ENCODE results near the gene FBXL7. TPM values are rescaled to one million over a fixed set of nuclear protein-coding genes. Genes with fewer than 3 reads are reported as not detected.

Gene FBXL7
- 13.6 and 15.1 TPM in 2 replicates for total RNA-seq (2014; rRNA removed; shearing (Covaris generic))

DNA sequence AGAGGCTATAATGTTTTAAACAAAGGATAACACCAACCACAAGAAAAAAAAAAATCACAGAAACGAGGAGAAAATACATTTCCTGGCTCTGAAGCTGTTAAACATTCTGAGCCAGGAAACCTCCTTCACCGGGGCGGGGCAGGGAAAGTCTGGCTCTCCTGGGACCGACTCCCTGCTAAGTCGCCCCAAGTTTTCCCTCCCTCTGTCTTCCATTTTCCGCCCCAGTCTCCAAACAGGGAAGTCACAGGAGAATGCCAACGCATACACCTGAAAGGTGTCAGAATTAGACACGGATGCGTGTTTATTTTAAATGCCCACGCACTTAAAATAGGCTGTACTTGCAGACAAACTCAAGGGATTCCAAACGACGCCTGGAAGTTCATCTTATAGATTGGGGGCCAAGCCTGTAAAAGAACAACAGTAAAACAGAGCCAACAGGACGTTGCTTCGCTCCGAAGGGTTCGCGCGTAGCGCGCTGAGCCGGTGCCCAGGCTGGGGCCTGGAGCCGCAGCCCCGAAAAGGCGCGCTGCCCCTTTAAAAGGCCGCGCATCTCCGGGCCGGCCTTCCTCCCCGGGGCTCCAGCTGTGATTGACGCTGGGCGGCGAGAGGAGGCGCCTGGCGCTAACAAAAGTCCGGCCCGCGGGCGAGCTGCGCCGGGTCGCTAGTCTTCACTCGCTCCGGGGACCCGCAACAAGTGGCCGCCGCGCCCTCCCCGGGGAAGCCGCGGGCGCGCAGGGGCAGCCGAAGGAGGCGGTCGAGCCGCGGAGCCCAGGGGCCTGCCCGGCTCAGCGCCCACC is at the start of gene FBXL7:
Gene FBXL7, plus strand, starts transcription at position 653 of the 797 bp plus-strand sequence.
- DNase-seq = peak; percentile 77 to 84
- Histone ChIP-seq H3K36me3 (peaks cover 15% of the 10 kb centered on the region; the same call in 1 of the 2 replicates), H3K9me3 (replicated peaks) (no peaks in the 10 kb centered on the region), H3K27ac (peak within 1 kb of the TSS; percentile 85), H3K4me1 (peaks cover 5% of the 10 kb centered on the region; the same call in 1 of the 2 replicates), H3K4me3 (peak within 1 kb of the TSS; percentile 98), H3K27me3 (no peaks in the 10 kb centered on the region)

DNA sequence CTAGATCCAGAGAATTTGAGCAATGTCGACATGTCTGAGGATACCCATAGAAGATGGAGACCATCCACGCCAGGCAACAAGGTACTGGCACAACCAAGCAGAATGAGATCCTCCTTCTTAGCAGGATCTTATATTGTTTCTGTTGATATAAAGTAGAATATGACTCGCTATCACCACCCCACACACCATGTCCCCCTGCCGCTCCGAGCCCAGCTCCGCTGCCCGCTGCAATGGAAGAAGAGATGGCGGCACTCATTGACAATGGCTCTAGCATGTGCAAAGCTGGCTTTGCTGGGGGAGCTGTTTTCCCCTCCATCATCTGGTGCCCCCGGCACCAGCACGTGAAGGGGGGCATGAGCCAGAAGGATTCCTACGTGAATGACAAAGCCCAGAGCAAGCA is 49.5 kb upstream of the FBXL7 start:
- no peaks in the 10 kb centered on the region for H3K9me3 ChIP-seq (replicated peaks)
- H3K4me3 ChIP-seq = no peak overlapping the region
- no peak for DNase-seq
- no peaks in the 10 kb centered on the region for H3K4me1 ChIP-seq
- H3K36me3 ChIP-seq = no peaks in the 10 kb centered on the region
- no peak overlapping the region for H3K27ac ChIP-seq
- no peaks in the 10 kb centered on the region for H3K27me3 ChIP-seq

DNA sequence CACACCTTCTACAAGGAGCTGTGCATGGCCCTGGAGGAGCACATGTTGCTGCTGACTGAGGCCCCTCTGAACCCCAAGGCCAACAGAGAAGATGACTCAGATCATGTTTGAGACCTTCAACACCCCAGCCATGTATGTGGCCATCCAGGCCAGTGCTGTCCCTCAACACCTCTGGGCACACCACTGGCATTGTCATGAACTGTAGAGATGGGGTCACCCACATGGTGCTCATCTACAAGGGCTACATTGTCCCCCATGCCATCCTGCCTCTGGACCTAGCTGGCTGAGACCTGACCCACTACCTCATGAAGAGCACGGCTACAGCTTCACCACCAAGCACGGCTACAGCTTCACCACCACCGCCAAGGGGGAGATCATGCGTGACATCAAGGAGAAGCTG is 49.0 kb upstream of the FBXL7 start:
- Histone ChIP-seq H3K36me3 (no peaks in the 10 kb centered on the region), H3K4me1 (no peaks in the 10 kb centered on the region), H3K4me3 (no peak overlapping the region), H3K27me3 (no peaks in the 10 kb centered on the region), H3K27ac (no peak overlapping the region), H3K9me3 (replicated peaks) (no peaks in the 10 kb centered on the region)
- no peak for DNase-seq

DNA sequence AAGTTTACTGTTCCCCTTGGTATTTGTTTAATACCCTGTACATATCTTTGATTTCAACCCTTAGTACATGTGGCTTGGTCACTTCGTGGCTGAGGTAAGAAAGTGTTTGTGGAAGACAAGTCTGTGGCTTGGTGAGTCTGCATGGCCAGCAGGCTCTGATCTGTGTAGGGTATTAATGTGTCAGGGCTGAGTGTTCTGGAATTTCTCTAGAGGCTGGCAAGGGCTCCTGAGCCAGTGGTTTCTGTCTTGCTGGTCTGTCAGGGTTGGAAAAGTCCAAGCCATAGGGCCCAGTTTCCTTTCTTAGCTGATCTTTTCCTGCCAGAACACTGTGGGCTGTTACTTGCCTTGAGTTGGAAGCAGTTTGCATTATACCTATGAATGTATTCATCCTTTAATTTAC is 48.0 kb upstream of the FBXL7 start:
- DNase-seq = no peak
- Histone ChIP-seq H3K4me3 (no peak overlapping the region), H3K27ac (no peak overlapping the region), H3K9me3 (replicated peaks) (no peaks in the 10 kb centered on the region), H3K36me3 (no peaks in the 10 kb centered on the region), H3K4me1 (no peaks in the 10 kb centered on the region), H3K27me3 (no peaks in the 10 kb centered on the region)

DNA sequence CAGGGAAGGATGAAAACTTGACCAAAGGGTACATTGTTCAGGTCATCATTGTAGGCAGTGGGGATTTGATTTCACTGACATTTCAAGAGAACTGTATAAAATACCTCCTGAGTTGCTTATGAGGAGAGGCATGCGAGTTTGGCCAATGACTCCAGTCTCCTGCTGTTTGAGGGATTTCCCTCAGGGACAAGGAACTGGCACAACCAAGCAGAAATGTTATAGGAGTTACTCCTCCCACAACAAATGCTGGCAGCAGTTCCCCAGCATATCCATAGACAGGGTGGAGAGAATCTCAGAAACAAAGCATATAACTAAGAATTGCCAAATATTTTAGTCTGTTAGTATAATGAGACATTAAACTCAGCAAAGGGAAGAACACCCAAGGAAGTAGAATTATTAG is 47.2 kb upstream of the FBXL7 start:
- Histone ChIP-seq H3K36me3 (no peaks in the 10 kb centered on the region), H3K4me1 (no peaks in the 10 kb centered on the region), H3K4me3 (no peak overlapping the region), H3K27ac (no peak overlapping the region), H3K27me3 (no peaks in the 10 kb centered on the region), H3K9me3 (replicated peaks) (no peaks in the 10 kb centered on the region)
- no peak for DNase-seq

DNA sequence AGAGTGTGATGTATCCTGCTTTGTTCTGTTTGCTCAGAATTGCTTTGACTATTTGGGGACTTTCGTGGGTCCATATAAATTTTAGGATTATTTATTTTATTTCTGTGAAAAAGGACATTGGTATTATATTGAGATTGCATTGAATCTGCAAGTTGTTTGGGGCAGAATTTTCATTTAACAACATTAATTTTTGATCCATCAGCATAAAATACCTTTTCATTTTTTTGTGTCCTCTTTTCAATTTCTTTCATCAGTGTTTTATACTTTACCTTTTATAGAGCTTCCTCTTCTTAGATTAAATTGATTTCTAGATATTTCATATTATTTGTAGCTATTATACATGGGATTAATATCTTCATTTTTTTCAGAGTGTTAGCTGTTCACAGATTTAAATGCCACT is 40.8 kb upstream of the FBXL7 start:
- no peak for DNase-seq
- no peaks in the 10 kb centered on the region for H3K36me3 ChIP-seq
- H3K4me3 ChIP-seq = no peak overlapping the region
- no peaks in the 10 kb centered on the region for H3K27me3 ChIP-seq
- no peak overlapping the region for H3K27ac ChIP-seq
- H3K9me3 ChIP-seq (replicated peaks) = no peaks in the 10 kb centered on the region
- H3K4me1 ChIP-seq = no peaks in the 10 kb centered on the region

DNA sequence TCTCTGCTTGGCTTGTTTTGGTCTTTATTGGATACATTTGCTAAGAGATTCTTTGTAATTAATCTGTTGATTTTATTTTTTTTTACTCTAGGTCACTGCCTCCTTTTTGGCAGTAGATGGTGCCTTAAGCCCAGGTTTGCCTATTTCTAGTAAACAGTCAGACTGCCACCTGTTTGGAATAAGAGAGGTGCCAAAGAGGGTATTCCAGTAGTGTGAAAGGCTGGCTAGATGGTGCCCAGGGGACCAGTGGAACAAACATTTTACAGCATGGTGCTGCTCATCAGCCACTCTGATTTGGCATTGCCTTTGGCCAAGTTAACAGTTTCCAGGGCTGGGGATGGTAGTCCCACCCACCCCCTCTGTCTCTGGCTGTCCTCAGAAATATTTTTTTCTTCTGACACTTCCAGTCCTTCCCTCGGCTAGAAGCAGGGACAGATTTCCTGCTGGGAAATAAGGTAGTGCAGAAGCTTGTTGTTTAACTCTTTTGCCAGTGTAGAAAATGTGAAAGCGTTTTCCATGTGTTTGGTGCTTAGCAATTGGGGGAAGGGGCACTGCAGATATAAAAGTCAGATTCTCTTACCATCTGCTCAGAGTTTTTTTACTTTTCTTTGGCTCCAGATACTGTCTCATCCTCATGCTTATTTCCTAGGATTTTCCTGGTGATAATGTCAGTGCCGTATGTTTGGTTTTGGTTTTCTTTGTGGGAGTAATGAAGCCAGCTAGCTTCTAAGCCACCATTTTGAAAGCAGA is 36.6 kb upstream of the FBXL7 start:
- Histone ChIP-seq H3K4me1 (no peaks in the 10 kb centered on the region), H3K27ac (no peak overlapping the region), H3K4me3 (no peak overlapping the region), H3K36me3 (no peaks in the 10 kb centered on the region), H3K27me3 (no peaks in the 10 kb centered on the region), H3K9me3 (replicated peaks) (no peaks in the 10 kb centered on the region)
- DNase-seq = peak; percentile 6 to 52

DNA sequence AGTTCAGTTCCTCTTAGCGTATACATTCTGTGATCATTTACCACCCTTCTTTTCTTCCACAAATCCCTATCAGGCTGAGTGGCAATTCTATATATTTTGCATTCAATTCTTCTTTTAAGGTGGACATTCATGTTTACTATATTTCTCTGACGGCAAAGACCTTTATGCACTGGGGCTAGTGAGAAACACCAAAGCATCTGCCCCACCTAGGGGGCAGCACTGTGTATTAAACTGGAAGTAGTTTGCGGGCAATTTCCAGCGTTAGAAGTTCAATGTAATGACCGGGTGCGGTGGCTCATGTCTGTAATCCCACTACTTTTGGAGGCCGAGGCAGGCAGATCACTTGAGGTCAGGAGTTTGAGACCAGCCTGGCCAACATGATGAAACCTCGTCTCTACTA is 27.9 kb upstream of the FBXL7 start:
- Histone ChIP-seq H3K9me3 (replicated peaks) (no peaks in the 10 kb centered on the region), H3K27ac (no peak overlapping the region), H3K4me1 (no peaks in the 10 kb centered on the region), H3K36me3 (no peaks in the 10 kb centered on the region), H3K27me3 (no peaks in the 10 kb centered on the region), H3K4me3 (no peak overlapping the region)
- no peak for DNase-seq

DNA sequence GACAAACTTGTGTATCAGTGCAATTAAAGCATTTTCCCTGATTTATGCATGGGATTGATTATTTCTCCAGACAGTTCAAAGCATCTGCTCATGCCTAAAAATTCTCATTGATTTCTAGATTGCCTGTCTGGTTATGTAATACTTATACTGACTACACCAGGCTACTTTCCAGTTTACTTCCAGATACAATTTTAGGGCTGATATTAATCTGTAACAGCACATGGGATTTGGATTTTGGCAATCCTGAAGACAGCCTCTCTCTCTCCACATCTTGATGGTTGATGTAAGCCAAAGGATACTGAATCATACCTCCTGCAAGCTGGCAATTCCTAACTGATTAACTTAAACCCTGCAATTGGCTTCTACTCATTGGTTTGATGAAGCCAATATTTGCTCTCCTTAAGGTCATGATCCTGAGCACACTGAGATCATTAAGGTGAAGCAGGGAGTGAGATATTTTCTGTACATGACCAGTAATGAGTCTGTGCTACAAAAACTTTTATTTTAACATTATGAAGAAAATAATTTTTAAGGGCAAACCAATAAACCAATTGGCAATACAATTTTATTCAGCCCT is 25.7 kb upstream of the FBXL7 start:
- no peaks in the 10 kb centered on the region for H3K9me3 ChIP-seq (replicated peaks)
- no peaks in the 10 kb centered on the region for H3K27me3 ChIP-seq
- no peaks in the 10 kb centered on the region for H3K36me3 ChIP-seq
- H3K4me1 ChIP-seq = no peaks in the 10 kb centered on the region
- no peak overlapping the region for H3K27ac ChIP-seq
- no peak overlapping the region for H3K4me3 ChIP-seq
- no peak for DNase-seq

DNA sequence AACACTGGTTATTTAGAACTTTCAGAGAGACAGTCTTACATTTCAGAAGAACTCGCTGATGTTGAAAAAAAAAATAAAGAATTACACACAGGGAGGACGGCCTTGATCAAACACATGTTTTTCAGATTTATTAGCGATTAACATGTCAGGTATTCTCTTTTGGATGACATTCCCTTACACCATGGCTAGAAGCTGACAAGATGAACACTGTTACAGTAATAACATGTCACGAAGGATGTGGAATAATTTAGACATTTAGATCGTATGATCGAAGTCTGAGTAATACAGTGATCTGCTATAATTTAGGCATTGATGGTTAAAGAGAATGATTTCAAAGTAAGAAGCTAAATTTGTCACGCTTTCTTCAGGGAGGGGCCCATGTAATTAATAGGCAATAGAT is 24.6 kb upstream of the FBXL7 start:
- Histone ChIP-seq H3K4me1 (no peaks in the 10 kb centered on the region), H3K27ac (no peak overlapping the region), H3K36me3 (no peaks in the 10 kb centered on the region), H3K4me3 (no peak overlapping the region), H3K27me3 (no peaks in the 10 kb centered on the region), H3K9me3 (replicated peaks) (no peaks in the 10 kb centered on the region)
- no peak for DNase-seq

DNA sequence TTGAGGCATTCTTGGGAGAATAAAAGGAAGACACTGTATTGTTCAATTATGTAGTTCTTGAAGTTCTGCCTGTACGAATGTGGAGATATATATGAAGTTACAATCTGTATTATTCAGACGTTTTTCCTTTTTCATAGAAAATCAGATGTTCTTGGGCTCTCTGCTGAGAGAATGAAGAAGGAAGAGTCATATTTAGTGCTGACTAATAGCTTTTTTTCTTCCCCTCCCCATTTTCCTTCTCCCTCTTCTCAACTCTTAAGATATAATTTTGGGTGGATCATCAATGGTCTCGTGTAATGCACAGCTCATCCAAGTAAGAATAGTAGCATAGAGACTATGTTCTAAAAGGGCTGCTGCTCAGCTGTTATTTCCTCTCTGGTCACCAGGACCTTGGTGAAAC is 23.0 kb upstream of the FBXL7 start:
- no peak overlapping the region for H3K4me3 ChIP-seq

DNA sequence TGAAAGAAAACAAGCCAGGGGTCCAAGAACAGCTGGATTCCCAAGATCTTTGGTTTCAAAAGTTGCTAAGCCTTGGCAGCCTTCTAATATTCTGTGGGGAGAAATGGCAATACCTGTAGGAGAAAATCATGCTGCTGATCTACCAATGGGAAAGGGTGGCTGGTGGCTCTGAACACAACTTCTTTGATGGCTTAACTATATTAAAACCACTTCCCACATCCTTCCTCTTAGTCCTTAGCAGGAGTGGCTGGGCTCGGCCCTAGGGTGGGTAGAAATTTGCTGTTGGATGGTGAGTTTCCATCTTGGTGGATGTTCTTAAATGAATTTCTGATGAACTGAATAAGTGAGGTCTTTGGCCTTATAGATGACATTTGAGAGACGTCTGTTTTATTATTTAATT is 19.5 kb upstream of the FBXL7 start:
- no peak for DNase-seq
- H3K4me1 ChIP-seq = no peaks in the 10 kb centered on the region
- H3K4me3 ChIP-seq = no peak overlapping the region
- H3K27ac ChIP-seq = no peak overlapping the region
- no peaks in the 10 kb centered on the region for H3K9me3 ChIP-seq (replicated peaks)
- no peaks in the 10 kb centered on the region for H3K27me3 ChIP-seq
- no peaks in the 10 kb centered on the region for H3K36me3 ChIP-seq

More for the DNA sequence above, 23.0 kb upstream of the FBXL7 start:
- Histone ChIP-seq H3K27ac (no peak overlapping the region), H3K4me1 (no peaks in the 10 kb centered on the region), H3K9me3 (replicated peaks) (no peaks in the 10 kb centered on the region), H3K36me3 (no peaks in the 10 kb centered on the region), H3K27me3 (no peaks in the 10 kb centered on the region)
- no peak for DNase-seq

DNA sequence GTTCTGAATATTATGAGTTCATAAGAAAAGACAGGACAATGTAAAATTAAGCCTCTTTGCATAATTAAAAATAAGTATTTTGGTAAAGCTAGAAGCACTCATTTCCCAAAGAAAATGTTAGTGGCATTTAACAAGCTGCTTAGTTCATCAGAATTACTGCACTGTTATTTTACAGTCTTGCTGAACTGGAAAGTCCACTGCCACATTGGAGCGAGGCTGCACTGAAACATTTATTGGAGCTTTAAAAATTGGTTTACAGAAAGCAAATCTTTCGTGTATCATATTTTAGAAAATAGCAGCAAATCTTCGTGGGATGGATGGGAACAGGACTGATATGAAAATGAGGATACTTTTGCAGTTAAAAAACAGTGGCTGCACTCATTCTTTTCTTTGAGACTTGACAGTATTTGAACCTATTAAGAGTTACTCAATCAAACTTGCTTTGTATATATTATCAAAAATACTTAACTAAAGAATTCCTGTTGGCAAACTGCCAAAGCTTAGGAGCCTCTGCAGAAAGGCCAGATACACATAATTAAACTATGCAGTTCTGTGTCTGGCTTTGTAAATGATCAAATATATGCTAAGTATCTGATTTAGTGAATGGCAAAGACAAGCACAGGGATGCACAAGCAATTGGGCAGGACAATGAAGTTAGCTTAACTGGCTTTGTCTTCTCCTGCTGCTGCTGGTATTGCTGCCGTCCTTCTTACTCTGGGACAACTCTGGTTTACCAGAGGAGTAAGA is 16.5 kb upstream of the FBXL7 start:
- Histone ChIP-seq H3K9me3 (replicated peaks) (no peaks in the 10 kb centered on the region), H3K27ac (no peak overlapping the region), H3K4me3 (no peak overlapping the region), H3K4me1 (no peaks in the 10 kb centered on the region), H3K27me3 (no peaks in the 10 kb centered on the region), H3K36me3 (no peaks in the 10 kb centered on the region)
- no peak for DNase-seq

DNA sequence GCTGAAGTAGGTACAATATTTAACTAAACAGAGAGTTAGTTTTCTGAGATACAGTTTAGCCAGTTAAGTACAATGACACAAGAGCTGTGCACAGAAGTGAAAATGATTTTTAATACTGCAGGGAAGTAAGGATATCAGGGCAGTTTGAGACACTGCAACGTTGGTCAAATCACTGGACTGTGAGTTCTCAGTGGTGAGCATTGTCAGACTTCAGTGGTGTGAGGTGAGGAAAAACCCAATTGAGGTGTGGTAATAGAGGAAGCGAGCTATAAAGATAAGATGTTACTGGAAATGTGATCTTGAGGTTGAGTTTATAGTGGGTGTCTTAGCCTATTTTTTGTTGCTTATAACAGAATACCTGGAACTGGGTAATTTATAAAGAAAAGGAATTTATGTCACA is 12.8 kb upstream of the FBXL7 start:
- Histone ChIP-seq H3K4me3 (no peak overlapping the region), H3K9me3 (replicated peaks) (no peaks in the 10 kb centered on the region), H3K4me1 (no peaks in the 10 kb centered on the region), H3K27me3 (no peaks in the 10 kb centered on the region), H3K27ac (no peak overlapping the region), H3K36me3 (no peaks in the 10 kb centered on the region)
- DNase-seq = no peak

Measured in SJCRH30 (cell line).